K562 (cell line): ENCODE data around the gene CHN2. TPM values are rescaled to one million over a fixed set of nuclear protein-coding genes. Genes with fewer than 3 reads are reported as not detected.

ENCODE experiments used
- ATAC-seq: fragments of 200-7000 bp; cut with Tn5 transposase; 3 replicates; pipeline ENCODE4 v1.9.1; 2020; ENCODE audit warnings: moderate library complexity
- BruUV-seq: library from RNA; stranded (reverse); fragments of 400-500 nt; replicated peaks from 2 replicates; lab custom pipeline; 2021; lab: Mats Ljungman, UMichigan
- CTCF ChIA-PET: fragments of 300-600 bp; formaldehyde crosslinking; extraction: SDS; loops from one replicate; lab custom pipeline; 2021; ENCODE audit warnings: low intra/inter-chr PET ratio; lab: Yijun Ruan, JAX
- POLR2A ChIA-PET: fragments of 300-600, 350-650 bp; sonication (Branson Sonifier 250); formaldehyde crosslinking; extraction: SDS; loops from one replicate; lab custom pipeline; 2021; ENCODE audit warnings: antibody characterized with exemption, inconsistent platforms; lab: Yijun Ruan, JAX
- DNase-seq, 4 experiments: peaks; one replicate each; pipeline versions ENCODE4 v3.0.0 to v3.0.0-alpha.2; 2011 to 2018; ENCODE audit warnings: low spot score in 3 of 4, mixed read lengths in 3 of 4; ENCODE audit errors: extremely low read depth in 1 of 4
- FAIRE-seq: peaks from 2 replicates; lab custom pipeline; 2011; peaks lifted over from hg19 to GRCh38; lab: Jason Lieb, UNC
- H2AFZ ChIP-seq: 2 replicates; pipeline ENCODE4 v1.6.0; 2011; ENCODE audit warnings: low read depth, low read length, control low read depth, inconsistent platforms
- H3K27ac ChIP-seq: fragments of 200-600 bp; 3 replicates; pipeline ENCODE4 v1.8.0; 2011; ENCODE audit warnings: low read depth, mild to moderate bottlenecking, control low read depth, inconsistent platforms, low read length, moderate library complexity, mixed read lengths; ENCODE audit errors: extremely low read depth
- H3K27me3 ChIP-seq, 2 experiments: fragments of 300-600 bp in 1 of 2; 2 replicates in 1 of 2; 3 replicates in 1 of 2; pipeline versions ENCODE4 v1.6.0 to v1.8.0; 2011; ENCODE audit warnings: inconsistent platforms in 2 of 2, low read length in 2 of 2, mild to moderate bottlenecking in 1 of 2, mixed read lengths in 1 of 2, moderate library complexity in 1 of 2; ENCODE audit not compliant: control insufficient read depth in 2 of 2, insufficient read depth in 2 of 2
- H3K36me3 ChIP-seq: fragments of 300-600 bp; 3 replicates; pipeline ENCODE4 v1.8.0; 2011; ENCODE audit warnings: mild to moderate bottlenecking, low read length, inconsistent platforms; ENCODE audit not compliant: control insufficient read depth, insufficient read depth
- H3K4me1 ChIP-seq, 2 experiments: fragments of 200-600 bp in 1 of 2; replicated peaks in 1 of 2; 2 replicates in 1 of 2; 3 replicates in 1 of 2; pipeline versions ENCODE4 v1.5.1 to v1.8.0; 2011; ENCODE audit warnings: inconsistent platforms in 2 of 2, low read length in 2 of 2, mild to moderate bottlenecking in 1 of 2, mixed read lengths in 1 of 2, moderate library complexity in 1 of 2; ENCODE audit not compliant: control insufficient read depth in 2 of 2, insufficient read depth in 2 of 2
- H3K4me2 ChIP-seq: 2 replicates; pipeline ENCODE4 v1.6.1; 2011; ENCODE audit warnings: low read length, control low read depth, inconsistent platforms, mixed read lengths; ENCODE audit not compliant: insufficient read depth
- H3K4me3 ChIP-seq: fragments of 200-600 bp; sonication (generic), shearing (Covaris generic); 2 replicates; pipeline ENCODE4 v1.5.1; 2016; ENCODE audit warnings: control low read depth, inconsistent platforms
- H3K79me2 ChIP-seq: fragments of 200-600 bp; 3 replicates; pipeline ENCODE4 v1.8.0; 2011; ENCODE audit warnings: low read length, inconsistent platforms; ENCODE audit not compliant: control insufficient read depth, insufficient read depth
- H3K9ac ChIP-seq, 2 experiments: 2 replicates each; pipeline versions ENCODE4 v1.6.0 to v1.6.1; 2011; ENCODE audit warnings: low read depth in 2 of 2, low read length in 2 of 2, control low read depth in 1 of 2, inconsistent platforms in 1 of 2, mild to moderate bottlenecking in 1 of 2, mixed read lengths in 1 of 2; ENCODE audit not compliant: insufficient read depth in 1 of 2
- H3K9me1 ChIP-seq: one replicate; pipeline ENCODE4 v1.6.0; 2011; ENCODE audit warnings: inconsistent platforms, mild to moderate bottlenecking, low read length, moderate library complexity; ENCODE audit not compliant: control insufficient read depth, insufficient read depth
- H3K9me3 ChIP-seq: replicated peaks from 2 replicates; pipeline ENCODE4 v1.5.1; 2011; ENCODE audit warnings: low read depth, low read length, inconsistent platforms; ENCODE audit not compliant: control insufficient read depth, insufficient read depth
- H4K20me1 ChIP-seq: replicated peaks from 2 replicates; pipeline ENCODE4 v1.6.1; 2011; ENCODE audit warnings: low read length, inconsistent platforms, mixed read lengths; ENCODE audit not compliant: control insufficient read depth, insufficient read depth
- CHD4 ChIP-seq: fragments of 200-600 bp; sonication (generic); IDR thresholded peaks from 3 replicates; pipeline ENCODE4 v1.6.1; 2012; ENCODE audit warnings: low read depth, mild to moderate bottlenecking, mixed read lengths, low read length, inconsistent platforms; ENCODE audit not compliant: insufficient read depth, insufficient replicate concordance, poor library complexity, severe bottlenecking
- EWSR1 ChIP-seq: fragments of 450-650 bp; IDR thresholded peaks from 2 replicates; pipeline ENCODE4 v1.6.1; 2018; ENCODE audit warnings: borderline replicate concordance, mild to moderate bottlenecking, low read depth, moderate library complexity; ENCODE audit not compliant: partially characterized antibody
- HCFC1 ChIP-seq: IDR thresholded peaks from 2 replicates; pipeline ENCODE4 v1.6.1; 2012; ENCODE audit warnings: low read depth, low read length, improper control_type of control experiment
- TCF15 ChIP-seq: fragments of 250-450 bp; sonication (Bioruptor Pico); IDR thresholded peaks from 2 replicates; pipeline ENCODE4 v1.8.0; 2022; ENCODE audit warnings: moderate library complexity, mild to moderate bottlenecking, inconsistent platforms
- TCF7L2 ChIP-seq: fragments of 150-350 bp; IDR thresholded peaks from 2 replicates; pipeline ENCODE4 v1.6.1; 2016; ENCODE audit warnings: low read depth, mild to moderate bottlenecking, low read length, moderate library complexity
- ZSCAN32 ChIP-seq: fragments of 450-650 bp; formaldehyde crosslinking; IDR thresholded peaks from 2 replicates; pipeline ENCODE4 v1.4.0; 2020; ENCODE audit warnings: mild to moderate bottlenecking, moderate library complexity
- in situ Hi-C: fragments of 300-500 bp; cut with MboI; formaldehyde crosslinking; loops from 4 replicates; pipeline ENCODE4 v1.15.0; 2018; ENCODE audit warnings: inconsistent platforms, mixed read lengths
- intact Hi-C: fragments of 100-400 bp; cut with micrococcal nuclease; formaldehyde crosslinking; loops from 2 replicates; pipeline ENCODE4 v1.14.2; 2022
- polyA plus RNA-seq, 8 experiments: library from polyadenylated mRNA; depleted of rRNA in 4 of 8; stranded (reverse) in 5 of 8; unstranded in 3 of 8; fragments of >200 nt; fragmentation: Nextera tagmentation in 2 of 8; fragmentation: Illumina TruSeq in 1 of 8; extraction: Ambion mirVana in 2 of 8; extraction: Trizol in 1 of 8; gene quantifications; 2 replicates each; pipeline versions ENCODE4 v1.2.1 to v1.2.3, GENCODE V29; 2011 to 2014; ENCODE audit warnings: inconsistent platforms in 1 of 8, missing spikeins in 1 of 8
- total RNA-seq, 7 experiments: library from RNA; depleted of rRNA in 6 of 7; stranded (reverse); fragments of >200 nt in 6 of 7; fragmentation: Illumina TruSeq in 2 of 7; extraction: Trizol in 2 of 7; gene quantifications; 2 replicates each; pipeline versions ENCODE4 v1.2.1 to v1.2.3, GENCODE V29; 2011 to 2021; ENCODE audit warnings: low replicate concordance in 1 of 7

Gene CHN2
- total and polyA plus RNA-seq, 9 of the 15 experiments (the other 6 are each of a cell fraction or from before 2014, with no cell fraction given): 0.12 to 2.1 (median 0.31) TPM; not detected in 1

- no peak for TF ChIP-seq EWSR1
- TF ChIP-seq ZSCAN32: no peak
- TF ChIP-seq TCF7L2: no peak
- no peak for TF ChIP-seq CHD4
These were observed 114.7 kb downstream of the CHN2 start (continued) for GRCh38 chr7:29309041-29309854.

DNA sequence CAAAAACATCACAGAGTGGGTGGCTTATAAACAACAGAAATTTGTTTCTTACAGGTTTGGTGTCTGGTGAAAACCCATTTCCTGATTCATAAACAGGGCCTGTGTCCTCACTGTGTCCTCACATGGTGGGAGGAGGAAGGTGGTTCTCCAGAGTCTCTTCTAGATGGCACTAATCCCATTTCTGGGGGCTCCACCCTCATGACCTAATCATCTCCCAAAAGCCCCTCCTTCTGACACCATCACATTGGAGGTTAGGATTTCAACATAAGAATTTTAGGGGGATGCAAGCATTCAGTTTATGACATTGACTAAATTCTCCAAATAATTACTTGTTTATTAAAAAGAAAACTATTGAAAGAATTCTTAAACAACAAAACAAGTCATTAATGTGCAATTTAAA, 116.0 kb downstream of the CHN2 start:
- H3K4me2 ChIP-seq: no peak overlapping the region
- no peak overlapping the region for H2AFZ ChIP-seq
- in situ Hi-C loops (no loop called here), intact Hi-C loops (no loop called here)
- H3K4me3 ChIP-seq: no peak overlapping the region
- H3K4me1 ChIP-seq: no peaks in the 10 kb centered on the region
- ATAC-seq (no peak), FAIRE-seq (no peak), DNase-seq (no peak)
- ChIA-PET POLR2A (no interaction called here), CTCF (no interaction called here)
- H3K36me3 ChIP-seq: no peaks in the 10 kb centered on the region
- no peaks in the 10 kb centered on the region for H4K20me1 ChIP-seq
- no peak overlapping the region for H3K9ac ChIP-seq
- TF ChIP-seq TCF15 (CRISPR knock-in tag): no peak
- TF ChIP-seq HCFC1: no peak
- BruUV-seq: no TSS peak
- no peaks in the 10 kb centered on the region for H3K9me3 ChIP-seq
- no peak overlapping the region for H3K27ac ChIP-seq
- no peaks in the 10 kb centered on the region for H3K9me1 ChIP-seq
- peaks cover 0 to 4% of the 10 kb centered on the region in 2 experiments; a peak in 2 of 5 replicates for H3K27me3 ChIP-seq
- no peaks in the 10 kb centered on the region for H3K79me2 ChIP-seq
